Heart left ventricle (tissue), 13 donors: ENCODE results near the gene SNRNP48.

Source experiments
- CTCF ChIP-seq, 12 donors: fragments of 200-600 bp; sonication (generic) in 4 of 12; IDR thresholded peaks; one replicate each; pipeline versions ENCODE4 v1.5.0 to v1.8.0; 2018 to 2022; ENCODE audit warnings: antibody characterized with exemption in 12 of 12, mild to moderate bottlenecking in 5 of 12
- POLR2A ChIP-seq, 2 donors: fragments of 450-650 bp; IDR thresholded peaks; one replicate each; pipeline ENCODE4 v1.6.1; 2017; ENCODE audit warnings: antibody characterized with exemption in 2 of 2, mild to moderate bottlenecking in 2 of 2, moderate library complexity in 2 of 2
- donor health status: ischemic (EF 13 %, LVEDD 7.1; RV severe dilation, severe dysfunction).
- donor health status: DM: no; HTN: yes; CAD: no.
- donor health status: DM: no; HTN: no; CAD: no.
- donor health status: ischemic (EF 25% LVEDD 6.9; RV normal size, moderate dysfunction).
- donor health status: ischemic (EF 25% LVEDD 5.7; RV mildly dilated, moderate dysfunction).
- donor health status: ischemic (EF 35%, LVEDD 5.7; RV mildly dilated, moderate dysfunction).
- donor health status: nonischemic (EF 11% LVEDD 7.7; RV severe dilation, severe dysfunction).
- donor health status: DM: yes; HTN: yes; CAD: no.
- donor health status: PGD.
- donor health status: ischemic (EF 29% LVEDD 5.4; RV normal size, mild dysfunction).
- donor health status: nonischemic (EF 23%, LVEDD 6.1; RV moderate dilation, normal function).

GRCh38 chr6:7640607-7641577 is 50.9 kb downstream of the SNRNP48 start:
- TF ChIP-seq CTCF (IDR thresholded peaks at IDR 0.05) = no peak
- no peak for TF ChIP-seq POLR2A (IDR thresholded peaks at IDR 0.05)
